ENCODE results near the gene SIRT6. TPM values are rescaled to one million over a fixed set of nuclear protein-coding genes. Genes with fewer than 3 reads are reported as not detected.

The SIRT6 gene
- polyA plus RNA-seq, 1 experiment, result 22.3 TPM

DNA sequence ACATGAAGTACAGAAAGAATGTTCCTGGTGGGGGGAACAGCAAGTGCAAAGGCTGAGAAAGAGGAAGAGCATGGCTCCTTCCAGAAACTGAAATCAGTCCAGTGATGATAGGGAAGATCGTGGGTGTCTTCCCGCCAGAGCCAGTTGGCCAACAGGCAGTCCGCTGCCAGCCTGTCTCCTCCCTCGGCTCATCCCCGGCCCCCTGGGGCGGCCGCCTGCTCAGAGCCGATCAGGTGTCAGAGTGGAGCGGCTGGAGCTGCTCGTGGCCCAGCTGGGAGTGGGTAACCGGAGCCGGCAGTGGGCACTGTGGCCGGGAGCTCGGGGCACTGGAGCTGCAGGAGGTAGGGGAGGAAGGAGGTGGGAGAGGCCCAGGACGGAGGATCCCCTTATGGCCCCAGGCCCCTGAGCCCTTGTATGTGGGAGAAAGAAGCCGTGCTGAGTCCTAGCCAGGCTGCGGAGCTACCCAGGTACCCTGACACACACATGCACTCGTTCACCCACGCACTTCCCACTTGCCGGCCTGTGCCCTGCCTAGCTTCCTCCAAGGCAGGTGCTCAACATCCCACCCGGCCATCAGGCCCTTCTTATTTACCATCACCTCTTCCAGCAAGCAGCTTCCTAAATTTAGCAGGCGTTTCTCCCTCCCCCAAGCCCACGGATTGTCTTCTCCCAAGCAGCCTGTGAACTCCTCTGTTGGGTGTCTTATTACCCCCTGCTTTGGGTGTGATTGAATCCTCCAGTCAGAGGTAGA, 1.8 kb upstream of the SIRT6 start:
- POLR2A ChIA-PET, result no interaction called here

GRCh38 chr19:4181053-4181508, 1.3 kb downstream of the SIRT6 start:
- no peak for DNase-seq (ENCODE audit: low read depth)
- no peaks in the 10 kb centered on the region for H3K27me3 ChIP-seq (ENCODE audit: control insufficient read depth, insufficient read depth, low read length)
- H3K36me3 ChIP-seq (ENCODE audit: control insufficient read depth, insufficient read depth, low read length), result peaks cover 16% of the 10 kb centered on the region
- POLR2A ChIA-PET, result no interaction called here
- CTCF ChIA-PET, result no interaction called here
- H3K4me3 ChIP-seq (ENCODE audit: low read depth, low read length), result no peak overlapping the region
- TF ChIP-seq, protein P1, sequence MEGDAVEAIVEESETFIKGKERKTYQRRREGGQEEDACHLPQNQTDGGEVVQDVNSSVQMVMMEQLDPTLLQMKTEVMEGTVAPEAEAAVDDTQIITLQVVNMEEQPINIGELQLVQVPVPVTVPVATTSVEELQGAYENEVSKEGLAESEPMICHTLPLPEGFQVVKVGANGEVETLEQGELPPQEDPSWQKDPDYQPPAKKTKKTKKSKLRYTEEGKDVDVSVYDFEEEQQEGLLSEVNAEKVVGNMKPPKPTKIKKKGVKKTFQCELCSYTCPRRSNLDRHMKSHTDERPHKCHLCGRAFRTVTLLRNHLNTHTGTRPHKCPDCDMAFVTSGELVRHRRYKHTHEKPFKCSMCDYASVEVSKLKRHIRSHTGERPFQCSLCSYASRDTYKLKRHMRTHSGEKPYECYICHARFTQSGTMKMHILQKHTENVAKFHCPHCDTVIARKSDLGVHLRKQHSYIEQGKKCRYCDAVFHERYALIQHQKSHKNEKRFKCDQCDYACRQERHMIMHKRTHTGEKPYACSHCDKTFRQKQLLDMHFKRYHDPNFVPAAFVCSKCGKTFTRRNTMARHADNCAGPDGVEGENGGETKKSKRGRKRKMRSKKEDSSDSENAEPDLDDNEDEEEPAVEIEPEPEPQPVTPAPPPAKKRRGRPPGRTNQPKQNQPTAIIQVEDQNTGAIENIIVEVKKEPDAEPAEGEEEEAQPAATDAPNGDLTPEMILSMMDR (IDR thresholded peaks at IDR 0.05; ENCODE audit: insufficient read depth, low read depth, low read length), result no peak

More for the DNA sequence above, 1.8 kb upstream of the SIRT6 start:
- H3K4me3 ChIP-seq (ENCODE audit: low read depth, low read length), result no peak overlapping the region
- no peak for DNase-seq (ENCODE audit: low read depth)
- CTCF ChIA-PET, result interaction anchor here (1.5 kb wide), 1 partner anchor 196 kb away, joined by 3 read pairs; no protein-coding TSS in a partner anchor
- TF ChIP-seq, protein P1 (IDR thresholded peaks at IDR 0.05; ENCODE audit: insufficient read depth, low read depth, low read length), result no peak
- H3K36me3 ChIP-seq (ENCODE audit: control insufficient read depth, insufficient read depth, low read length), result peaks cover 9% of the 10 kb centered on the region
- no peaks in the 10 kb centered on the region for H3K27me3 ChIP-seq (ENCODE audit: control insufficient read depth, insufficient read depth, low read length)

GRCh38 chr19:4178990-4179389, 3.4 kb downstream of the SIRT6 start:
- ChIA-PET POLR2A (no interaction called here), CTCF (no interaction called here)
- Histone ChIP-seq H3K27me3 (ENCODE audit: control insufficient read depth, insufficient read depth, low read length) (no peaks in the 10 kb centered on the region), H3K4me3 (ENCODE audit: low read depth, low read length) (no peak overlapping the region), H3K36me3 (ENCODE audit: control insufficient read depth, insufficient read depth, low read length) (peaks cover 20% of the 10 kb centered on the region)
- DNase-seq (ENCODE audit: low read depth), result no peak
- TF ChIP-seq, protein P1 (IDR thresholded peaks at IDR 0.05; ENCODE audit: insufficient read depth, low read depth, low read length), result no peak

GRCh38 chr19:4177146-4177545, 5.2 kb downstream of the SIRT6 start:
- CTCF ChIA-PET, result no interaction called here
- peaks cover 1% of the 10 kb centered on the region; the same call in 1 of the 2 replicates for H3K27me3 ChIP-seq (ENCODE audit: control insufficient read depth, insufficient read depth, low read length)
- TF ChIP-seq, protein P1 (IDR thresholded peaks at IDR 0.05; ENCODE audit: insufficient read depth, low read depth, low read length), result no peak
- DNase-seq (ENCODE audit: low read depth), result no peak
- H3K4me3 ChIP-seq (ENCODE audit: low read depth, low read length), result no peak overlapping the region
- H3K36me3 ChIP-seq (ENCODE audit: control insufficient read depth, insufficient read depth, low read length), result peaks cover 20% of the 10 kb centered on the region
- POLR2A ChIA-PET, result no interaction called here

GRCh38 chr19:4175669-4175931, 6.8 kb downstream of the SIRT6 start:
- Histone ChIP-seq H3K27me3 (ENCODE audit: control insufficient read depth, insufficient read depth, low read length) (peaks cover 3% of the 10 kb centered on the region), H3K4me3 (ENCODE audit: low read depth, low read length) (no peak overlapping the region), H3K36me3 (ENCODE audit: control insufficient read depth, insufficient read depth, low read length) (peaks cover 20% of the 10 kb centered on the region)
- TF ChIP-seq, protein P1 (IDR thresholded peaks at IDR 0.05; ENCODE audit: insufficient read depth, low read depth, low read length), result no peak
- ChIA-PET POLR2A (no interaction called here), CTCF (interaction anchor here (1.1 to 1.6 kb wide), 2 partner anchors 11 to 35 kb away, joined by 3 to 4 read pairs; no protein-coding TSS in a partner anchor)
- no peak for DNase-seq (ENCODE audit: low read depth)
